Breast epithelium (tissue), 3 donors: ENCODE data around the gene TAX1BP3.

Experiments
- CTCF ChIP-seq, 3 donors: fragments of 450-650 bp; IDR thresholded peaks; one replicate each; pipeline ENCODE4 v1.5.1; 2016 to 2017; ENCODE audit warnings: antibody characterized with exemption in 3 of 3, mild to moderate bottlenecking in 3 of 3, moderate library complexity in 3 of 3
- POLR2A ChIP-seq: fragments of 450-650 bp; IDR thresholded peaks from one replicate; pipeline ENCODE4 v1.6.1; 2016; ENCODE audit warnings: antibody characterized with exemption, mild to moderate bottlenecking, moderate library complexity

GRCh38 chr17:3656755-3657587 is 11.4 kb downstream of the TAX1BP3 start:
- TF ChIP-seq CTCF (IDR thresholded peaks at IDR 0.05) (no peak), POLR2A (no peak)
